ENCODE data around the gene OTULIN. TPM values are rescaled to one million over a fixed set of nuclear protein-coding genes. Genes with fewer than 3 reads are reported as not detected.

Gene OTULIN
- total RNA-seq, 4 donors from 2014 or later = 37.7 to 59.2 (median 43.1) TPM

GRCh38 chr5:14712131-14712530, 47.6 kb downstream of the OTULIN start:
- H3K4me3 ChIP-seq = no peak overlapping the region
- 93% methylated on average over 11 of the region's 11 CpGs for whole genome bisulfite sequencing, 2 donors
- H3K9me3 ChIP-seq = no peaks in the 10 kb centered on the region
- H3K36me3 ChIP-seq = peaks cover 0 to 87% (median 0%) of the 10 kb centered on the region in 3 donors
- no peak for DNase-seq (ENCODE audit: low spot score in 2 of 2)
- H3K27ac ChIP-seq = no peak overlapping the region
- H3K27me3 ChIP-seq = no peaks in the 10 kb centered on the region
- H3K4me1 ChIP-seq = peaks cover 0 to 4% (median 0%) of the 10 kb centered on the region in 4 donors
- no peak for TF ChIP-seq POLR2A (IDR thresholded peaks at IDR 0.05)
- no peak for TF ChIP-seq CTCF (IDR thresholded peaks at IDR 0.05)

- Histone ChIP-seq H3K27ac (no peak overlapping the region), H3K36me3 (peaks cover 0 to 86% (median 0%) of the 10 kb centered on the region in 3 donors), H3K4me1 (no peaks in the 10 kb centered on the region), H3K27me3 (no peaks in the 10 kb centered on the region), H3K4me3 (no peak overlapping the region), H3K9me3 (no peaks in the 10 kb centered on the region)
- WGBS, 2 donors = 96 to 99% methylated on average over 17 of the region's 17 CpGs
- no peak for DNase-seq (ENCODE audit: low spot score in 2 of 2)
- TF ChIP-seq EP300 (IDR thresholded peaks at IDR 0.05) (no peak), CTCF (IDR thresholded peaks at IDR 0.05) (no peak), POLR2A (IDR thresholded peaks at IDR 0.05) (no peak)
Observed at GRCh38 chr5:14712666-14713065, 48.1 kb downstream of the OTULIN start.

GRCh38 chr5:14713476-14714390, 49.2 kb downstream of the OTULIN start:
- 89 to 91% methylated on average over 20 to 21 of the region's 23 CpGs for WGBS, 2 donors
- TF ChIP-seq EP300 (IDR thresholded peaks at IDR 0.05) (no peak), POLR2A (IDR thresholded peaks at IDR 0.05) (no peak), CTCF (IDR thresholded peaks at IDR 0.05) (no peak)
- Histone ChIP-seq H3K4me3 (no peak overlapping the region), H3K4me1 (no peaks in the 10 kb centered on the region), H3K36me3 (peaks cover 0 to 81% (median 0%) of the 10 kb centered on the region in 3 donors), H3K27ac (no peak overlapping the region), H3K9me3 (no peaks in the 10 kb centered on the region), H3K27me3 (no peaks in the 10 kb centered on the region)
- no peak for DNase-seq (ENCODE audit: low spot score in 2 of 2)

GRCh38 chr5:14714706-14715105, 50.2 kb downstream of the OTULIN start:
- Histone ChIP-seq H3K4me1 (no peaks in the 10 kb centered on the region), H3K9me3 (no peaks in the 10 kb centered on the region), H3K27me3 (no peaks in the 10 kb centered on the region), H3K4me3 (no peak overlapping the region), H3K36me3 (peaks cover 0 to 81% (median 0%) of the 10 kb centered on the region in 3 donors), H3K27ac (no peak overlapping the region)
- no peak for DNase-seq (ENCODE audit: low spot score in 2 of 2)
- TF ChIP-seq CTCF (IDR thresholded peaks at IDR 0.05) (no peak), EP300 (IDR thresholded peaks at IDR 0.05) (no peak), POLR2A (IDR thresholded peaks at IDR 0.05) (no peak)
- WGBS, 2 donors = 97 to 98% methylated on average over 6 of the region's 6 CpGs

- 96 to 97% methylated on average over 3 of the region's 3 CpGs for whole genome bisulfite sequencing, 2 donors
- no peak overlapping the region for H3K4me3 ChIP-seq
- H3K27ac ChIP-seq = no peak overlapping the region
- no peaks in the 10 kb centered on the region for H3K4me1 ChIP-seq
- DNase-seq (ENCODE audit: low spot score in 2 of 2) = no peak
- no peaks in the 10 kb centered on the region for H3K27me3 ChIP-seq
- H3K9me3 ChIP-seq = no peaks in the 10 kb centered on the region
- TF ChIP-seq CTCF (IDR thresholded peaks at IDR 0.05) = no peak
- TF ChIP-seq POLR2A (IDR thresholded peaks at IDR 0.05) = no peak
- peaks cover 0 to 75% (median 0%) of the 10 kb centered on the region in 3 donors for H3K36me3 ChIP-seq
Observed at GRCh38 chr5:14715481-14715880, 51.0 kb downstream of the OTULIN start.

All from tibial nerve (tissue), 4 donors.